ENCODE measurements around the gene NRCAM.
"Not testable (repeated sequence)": the region's sequence is repeated elsewhere in the genome, so short reads cannot be mapped to it uniquely, and the experiment has no call there.

The NRCAM gene

DNA sequence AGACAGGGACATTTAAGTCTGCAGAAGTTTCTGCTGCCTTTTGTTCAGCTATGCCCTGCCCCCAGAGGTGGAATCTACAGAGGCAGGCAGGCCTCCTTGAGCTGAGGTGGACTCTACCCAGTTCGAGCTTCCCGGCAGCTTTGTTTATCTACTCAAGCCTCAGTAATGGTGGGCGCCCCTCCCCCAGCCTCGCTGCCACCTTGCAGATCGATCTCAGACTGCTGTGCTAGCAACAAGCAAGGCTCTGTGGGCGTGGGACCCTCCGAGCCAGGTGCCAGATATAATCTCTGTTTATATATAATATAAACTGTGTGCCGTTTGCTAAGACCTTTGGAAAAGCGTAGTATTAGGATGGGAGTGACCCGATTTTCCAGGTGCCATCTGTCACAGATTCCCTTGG is 63.1 kb downstream of the NRCAM start:
- DNase-seq = not testable (repeated sequence)

DNA sequence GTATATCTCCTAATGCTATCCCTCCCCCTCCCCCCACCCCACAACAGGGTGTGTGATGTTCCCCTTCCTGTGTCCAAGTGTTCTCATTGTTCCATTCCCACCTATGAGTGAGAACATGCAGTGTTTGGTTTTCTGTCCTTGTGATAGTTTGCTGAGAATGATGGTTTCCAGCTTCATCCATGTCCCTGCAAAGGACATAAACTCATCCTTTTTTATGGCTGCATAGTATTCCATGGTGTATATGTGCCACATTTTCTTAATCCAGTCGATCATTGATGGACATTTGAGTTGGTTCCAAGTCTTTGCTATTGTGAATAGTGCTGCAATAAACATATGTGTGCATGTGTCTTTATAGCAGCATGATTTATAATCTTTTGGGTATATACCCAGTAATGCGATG is 68.5 kb downstream of the NRCAM start:
- DNase-seq = not testable (repeated sequence)

DNA sequence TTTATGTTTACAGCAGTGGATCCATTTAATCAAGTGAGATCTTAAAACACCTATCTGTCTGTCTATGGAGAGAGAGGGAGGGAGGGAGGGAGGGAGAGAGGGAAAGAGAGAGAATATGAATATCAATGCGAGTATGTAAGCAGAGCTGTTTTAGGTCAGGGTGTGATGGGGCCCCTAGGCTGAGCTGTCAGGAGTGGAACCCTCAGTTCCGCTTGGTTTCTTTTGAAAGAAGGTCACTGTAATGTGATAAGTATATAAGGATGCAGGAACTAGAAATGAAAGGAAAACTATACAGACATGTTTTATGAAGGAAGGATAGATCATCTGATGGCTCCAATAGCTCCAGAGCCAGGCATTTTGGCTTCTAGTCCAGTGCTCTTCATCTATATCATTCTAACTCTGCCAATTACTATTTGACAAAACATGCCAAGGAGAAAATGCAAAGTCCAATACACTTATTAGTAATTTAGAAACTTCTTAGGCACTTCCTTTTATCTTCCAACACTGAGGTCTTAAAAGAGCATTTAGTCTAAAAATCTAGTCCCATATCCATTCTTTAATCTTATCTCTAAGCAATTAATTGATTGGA is 70.3 kb downstream of the NRCAM start:
- DNase-seq = no peak

DNA sequence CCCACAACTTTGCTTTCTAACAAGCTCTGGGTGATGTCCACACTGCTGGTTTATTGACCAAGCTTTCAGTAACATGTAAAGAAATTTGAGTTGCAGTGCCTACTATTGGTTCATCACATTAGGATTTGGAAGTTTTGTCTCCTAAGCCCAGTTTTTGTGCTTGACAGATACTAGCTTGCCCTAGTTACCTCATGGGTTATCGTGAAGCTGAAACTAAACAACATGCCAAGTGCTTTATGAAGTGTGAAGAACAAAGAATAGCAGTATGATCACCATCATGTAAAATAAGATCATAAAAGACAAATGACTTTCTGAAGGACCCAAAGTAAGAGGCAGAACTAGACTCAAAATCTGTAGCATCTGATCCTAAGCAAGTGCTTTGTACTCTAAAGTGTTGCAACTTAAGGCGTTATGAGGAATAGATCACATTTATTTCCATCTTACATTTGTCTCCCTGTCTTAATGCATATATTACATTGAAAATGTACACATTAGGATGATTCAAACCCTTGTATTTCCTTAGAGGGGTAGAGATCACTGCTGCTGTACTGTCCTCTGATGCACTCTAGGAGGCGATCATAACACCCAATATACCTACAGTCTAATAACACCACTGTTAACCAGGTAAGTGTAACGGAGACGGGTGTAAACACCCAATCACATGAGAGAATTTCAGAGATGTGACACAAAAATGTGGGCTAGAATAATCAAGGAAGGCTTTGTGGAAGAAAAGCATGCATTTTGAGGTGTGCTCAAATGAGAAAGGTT is 71.3 kb downstream of the NRCAM start:
- no peak for DNase-seq

DNA sequence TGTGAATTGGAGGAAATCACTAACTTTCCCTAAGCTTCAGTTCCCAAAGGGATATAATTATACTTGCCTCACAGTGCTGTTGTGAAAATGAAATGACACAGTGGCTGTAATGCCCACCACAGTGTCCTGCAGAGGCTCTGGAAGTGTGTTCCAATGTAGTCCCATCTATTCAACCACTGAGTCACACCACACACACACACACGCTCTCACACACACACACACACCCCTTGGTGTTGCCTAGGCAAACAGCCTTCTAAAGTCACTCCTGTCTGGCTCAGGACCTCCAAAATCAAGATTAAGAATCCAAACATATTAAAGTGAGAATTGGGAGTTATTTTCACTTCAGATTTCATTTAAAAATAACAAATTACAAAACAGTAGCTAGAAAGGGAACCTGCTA is 73.3 kb downstream of the NRCAM start:
- no peak for DNase-seq

DNA sequence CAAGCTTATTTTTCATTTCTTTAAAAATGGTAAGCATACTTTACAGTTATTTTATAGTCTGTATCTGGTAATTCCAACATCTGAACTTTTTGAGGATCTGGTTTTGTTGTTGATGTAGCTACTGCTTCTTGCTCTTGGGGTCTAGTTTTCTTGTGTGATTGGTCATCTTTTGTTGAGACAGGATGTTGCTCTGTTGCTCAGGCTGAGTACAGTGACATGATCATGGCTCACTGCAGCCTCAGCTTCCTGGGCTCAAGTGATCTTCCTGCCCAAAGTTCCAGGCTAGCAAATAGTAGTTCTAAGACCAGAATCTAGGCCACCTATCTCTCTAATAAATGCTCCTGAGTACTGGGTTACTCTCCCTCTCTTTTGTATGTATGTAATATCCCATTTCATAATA is 75.7 kb downstream of the NRCAM start:
- no peak for DNase-seq

DNA sequence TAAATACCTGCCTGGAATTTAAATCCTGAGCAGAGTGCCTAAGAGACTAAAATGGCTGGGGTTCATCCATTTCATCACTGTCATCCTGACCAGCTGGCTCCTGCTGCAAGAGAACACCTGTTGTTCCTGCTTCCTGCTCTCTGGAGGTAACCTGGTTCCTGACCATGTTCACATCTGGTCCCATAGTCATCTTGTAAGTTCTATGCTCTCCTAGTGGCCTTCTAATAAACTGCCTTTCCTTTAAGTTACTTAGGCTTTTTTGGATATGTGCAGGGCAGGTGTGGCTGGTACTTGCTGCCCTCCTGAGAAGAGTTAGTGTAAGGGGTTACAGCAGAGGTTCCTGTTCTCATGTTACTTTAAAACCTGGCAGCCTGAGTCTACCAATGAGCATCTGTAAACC is 80.0 kb downstream of the NRCAM start:
- DNase-seq = no peak

DNA sequence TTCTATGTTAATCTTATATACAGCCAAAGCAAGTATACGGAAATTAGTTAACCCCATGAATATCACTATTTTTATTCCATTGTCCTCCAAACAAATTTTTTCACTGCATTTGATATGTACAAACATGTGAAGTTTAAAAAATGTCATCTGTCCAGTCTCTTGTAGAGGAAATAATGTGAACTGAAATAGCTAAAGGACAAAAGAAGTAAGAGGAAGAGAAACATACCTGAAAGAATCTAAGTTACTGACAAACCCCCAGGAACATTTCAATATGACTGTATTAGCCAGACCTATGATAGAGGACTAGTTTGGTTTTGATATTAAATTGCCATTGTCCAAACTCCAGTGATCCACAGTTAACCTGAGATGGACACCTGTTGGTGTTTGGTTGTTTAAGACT is 80.6 kb downstream of the NRCAM start:
- DNase-seq = no peak

DNA sequence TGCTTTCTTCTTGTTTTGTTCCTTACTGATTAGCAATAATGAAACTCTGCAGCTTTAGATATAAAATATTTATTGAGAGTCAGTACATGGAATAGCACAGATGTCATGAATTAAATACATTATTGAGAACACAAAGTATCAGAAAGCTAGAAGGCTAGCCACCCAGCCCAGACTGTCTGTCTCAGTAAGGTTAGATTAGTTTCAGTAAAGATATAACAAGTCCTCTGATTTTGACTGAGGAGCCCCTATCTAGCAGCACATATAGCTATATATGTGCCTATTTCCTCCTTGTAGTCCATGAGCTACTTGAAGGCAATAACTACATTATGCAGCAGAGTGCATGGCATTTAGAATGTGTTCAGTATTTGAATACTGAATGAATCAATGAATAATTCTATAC is 81.3 kb downstream of the NRCAM start:
- DNase-seq = no peak

DNA sequence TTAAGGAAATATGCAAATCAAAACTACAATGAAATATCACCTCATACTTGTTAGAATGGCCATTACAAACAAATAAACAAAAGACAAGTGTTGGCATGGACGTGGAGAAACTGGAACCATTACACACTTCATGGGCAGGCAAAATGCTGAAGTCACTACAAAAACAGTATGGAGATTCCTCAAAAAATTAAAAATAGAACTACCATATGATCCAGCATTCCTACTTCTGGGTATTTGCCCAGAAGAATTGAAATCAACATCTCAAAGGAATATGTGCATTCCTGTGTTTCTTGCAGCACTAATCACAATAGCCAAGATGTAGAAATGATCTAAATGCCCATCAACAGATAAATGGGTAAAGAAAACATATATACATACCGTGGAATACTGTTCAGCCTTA is 83.6 kb downstream of the NRCAM start:
- DNase-seq = no peak

DNA sequence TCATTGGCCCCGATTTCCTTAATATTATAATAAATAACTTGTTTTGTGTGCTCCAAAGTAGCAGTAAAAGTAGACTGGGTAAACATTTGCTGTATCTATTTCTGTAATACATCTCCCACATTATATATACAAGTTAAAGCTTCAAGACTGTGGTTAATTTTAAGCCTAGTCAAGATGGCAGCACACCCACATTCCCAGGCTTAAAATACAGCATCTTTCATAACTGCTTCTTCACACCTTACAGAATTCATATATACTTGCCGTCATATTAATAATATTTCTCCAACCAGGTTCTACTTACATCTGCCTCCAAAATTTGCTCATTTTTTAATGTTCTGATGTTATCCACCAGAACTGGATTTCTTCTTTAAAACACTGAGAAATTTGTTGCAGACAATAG is 85.6 kb downstream of the NRCAM start:
- no peak for DNase-seq

DNA sequence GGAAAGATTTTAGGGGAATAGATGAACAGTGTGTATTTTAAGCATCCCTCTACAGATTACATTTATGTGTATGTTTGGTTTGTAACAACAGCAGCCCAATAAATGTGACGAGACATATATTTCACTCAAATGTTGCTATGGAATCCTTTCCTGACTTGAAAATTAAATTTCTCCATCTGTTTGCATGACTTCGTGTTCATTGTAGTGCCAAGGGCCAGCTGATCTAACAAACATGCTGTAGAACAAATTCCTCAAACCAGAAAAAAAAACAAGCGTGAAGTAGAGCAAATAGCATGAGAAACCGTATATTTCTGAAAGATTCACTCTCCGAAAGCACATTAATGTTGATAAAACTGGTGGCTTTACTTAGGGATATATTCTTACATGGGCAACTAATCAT is 87.8 kb downstream of the NRCAM start:
- no peak for DNase-seq

DNA sequence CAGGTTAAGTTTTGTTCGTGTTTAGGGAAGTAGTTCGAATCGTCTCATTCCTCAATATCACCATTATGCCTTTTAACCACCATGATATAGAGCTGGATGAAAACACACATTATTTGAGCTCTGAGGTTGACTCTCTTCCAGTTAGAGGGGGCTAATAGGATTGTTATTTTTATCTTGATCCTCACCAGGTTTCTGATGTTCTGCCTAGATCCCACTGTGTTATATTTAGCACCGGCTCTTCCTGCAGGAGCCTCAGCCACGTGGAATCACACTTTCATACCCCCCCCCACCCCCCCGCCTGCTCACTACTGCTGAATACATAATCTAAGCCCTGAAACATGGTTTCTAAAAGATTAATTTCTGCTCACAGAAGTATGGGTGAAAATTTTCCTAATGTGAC is 88.3 kb downstream of the NRCAM start:
- DNase-seq = no peak

DNA sequence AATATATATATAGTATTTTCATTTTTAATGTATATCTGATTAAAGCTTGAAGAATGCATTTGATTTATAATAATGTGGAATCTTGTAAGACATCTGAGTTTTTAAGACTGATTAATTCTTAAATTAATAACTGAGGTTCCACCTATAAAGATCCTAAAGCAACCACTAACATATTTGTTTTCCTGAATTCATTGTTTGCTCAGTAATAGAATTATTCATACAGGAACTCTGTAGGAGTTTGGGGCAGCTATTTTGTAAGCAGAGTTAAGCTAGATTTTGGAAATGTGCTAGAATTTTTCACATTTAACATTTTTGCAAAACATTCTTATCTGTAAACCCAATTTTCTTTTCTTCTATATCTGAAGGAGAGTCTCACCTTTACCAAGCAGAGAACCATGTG is 88.9 kb downstream of the NRCAM start:
- no peak for DNase-seq

DNA sequence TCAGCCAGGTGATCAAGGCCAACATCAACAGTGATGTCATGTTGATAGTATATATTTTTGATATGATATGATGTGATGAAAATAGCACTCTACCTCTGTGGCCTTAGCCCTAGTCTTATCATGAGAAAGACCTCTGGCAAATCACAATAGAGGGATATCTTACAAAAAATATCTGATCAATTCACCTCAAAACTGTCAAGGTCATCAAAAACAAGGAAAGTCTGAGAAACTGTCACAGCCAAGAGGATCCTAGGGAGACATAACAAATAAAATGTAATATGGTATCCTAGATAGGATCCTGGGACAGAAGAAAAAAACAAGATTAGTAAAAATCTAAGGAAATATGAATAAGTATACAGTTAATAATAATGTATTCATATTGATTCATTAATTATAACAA is 92.6 kb downstream of the NRCAM start:
- DNase-seq = no peak

DNA sequence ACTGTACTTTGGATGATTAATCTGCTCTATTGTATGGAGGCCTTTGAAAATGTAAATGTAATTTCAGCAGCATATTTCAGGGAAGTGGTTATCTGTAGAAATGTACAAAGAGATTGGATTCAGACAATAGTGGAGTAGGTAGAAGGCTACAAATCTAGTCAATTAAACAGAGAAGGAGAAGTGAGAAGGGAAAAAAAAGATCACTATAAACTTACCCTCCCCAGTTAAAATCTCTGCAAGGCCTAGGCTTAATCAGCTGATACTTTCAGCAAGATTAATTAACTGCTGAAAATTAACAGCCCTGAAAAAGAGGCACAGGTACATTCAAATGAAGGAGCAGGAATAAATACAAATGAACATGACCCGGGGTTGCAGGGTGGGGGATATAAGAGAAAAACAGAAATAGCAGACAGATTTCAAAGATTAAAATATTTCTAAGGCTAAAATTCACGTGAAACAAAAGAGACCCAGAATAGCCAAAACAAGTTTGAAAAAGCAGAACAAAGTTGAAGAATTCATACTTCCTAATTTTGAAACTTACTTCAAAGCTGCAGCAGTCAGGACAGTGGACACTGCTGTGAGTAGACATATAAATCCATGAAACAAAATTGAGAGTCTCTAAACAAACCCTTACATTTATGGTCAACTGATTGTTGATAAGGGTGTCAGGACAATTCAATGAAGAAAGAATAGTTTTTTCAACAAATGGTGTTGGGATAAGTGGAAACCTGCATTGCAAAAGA is 96.0 kb downstream of the NRCAM start:
- DNase-seq = no peak

DNA sequence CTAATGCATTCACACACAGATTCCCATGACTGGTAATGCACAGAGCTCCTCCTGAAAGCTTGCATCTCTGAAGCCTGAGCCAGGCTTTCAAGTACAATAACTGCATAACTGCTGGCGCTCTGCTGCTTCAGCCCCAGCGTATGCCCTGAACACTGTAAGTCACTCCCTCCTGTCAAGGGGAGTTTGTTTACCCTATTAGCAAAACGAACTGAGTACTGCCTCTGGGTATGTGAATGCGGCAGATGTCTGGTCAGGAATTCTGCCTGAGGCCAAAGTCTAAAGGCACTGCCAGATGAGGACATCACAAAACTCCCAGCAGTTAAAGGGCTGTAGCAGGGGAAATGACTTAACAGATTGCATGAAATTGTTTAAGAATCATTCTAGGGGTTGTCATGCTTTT is 97.7 kb downstream of the NRCAM start:
- no peak for DNase-seq

DNA sequence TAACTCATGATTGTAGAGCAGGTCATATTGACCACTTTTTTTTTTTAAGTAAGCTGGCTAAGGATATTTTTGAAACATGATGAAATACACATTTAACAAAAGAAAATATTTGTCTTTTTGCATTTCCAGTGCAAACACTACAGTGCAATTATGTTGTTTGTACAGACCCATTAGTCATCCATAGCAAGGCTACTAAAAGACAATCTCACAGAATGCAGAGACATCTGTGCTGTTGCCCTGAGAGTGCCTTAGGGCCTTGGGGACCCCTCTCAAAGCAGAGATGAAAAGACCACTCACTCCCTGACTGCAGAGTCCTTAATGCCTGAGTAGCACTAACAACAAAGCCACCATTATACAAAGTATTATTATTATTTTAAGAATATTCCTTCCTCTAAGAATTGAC is 104.5 kb downstream of the NRCAM start:
- no peak for DNase-seq

DNA sequence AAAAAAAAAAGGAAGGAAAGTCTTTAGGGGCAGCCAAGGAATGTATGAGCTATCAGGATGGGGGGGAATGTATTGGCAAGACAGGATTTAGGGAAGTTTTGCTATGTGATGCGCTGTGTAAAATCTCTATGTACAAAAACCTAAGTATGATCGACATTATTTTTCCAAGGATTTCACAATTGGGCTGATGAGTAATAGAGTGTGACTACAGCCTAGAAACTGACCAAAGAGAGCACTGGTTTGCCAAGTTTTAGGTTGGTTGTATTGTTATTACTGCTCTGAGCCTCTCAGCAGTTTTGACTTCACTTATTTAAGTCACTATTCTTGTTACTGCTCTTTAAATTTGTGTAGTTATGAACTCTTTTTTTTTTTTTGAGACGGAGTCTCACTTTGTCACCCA is 107.3 kb downstream of the NRCAM start:
- DNase-seq = no peak

DNA sequence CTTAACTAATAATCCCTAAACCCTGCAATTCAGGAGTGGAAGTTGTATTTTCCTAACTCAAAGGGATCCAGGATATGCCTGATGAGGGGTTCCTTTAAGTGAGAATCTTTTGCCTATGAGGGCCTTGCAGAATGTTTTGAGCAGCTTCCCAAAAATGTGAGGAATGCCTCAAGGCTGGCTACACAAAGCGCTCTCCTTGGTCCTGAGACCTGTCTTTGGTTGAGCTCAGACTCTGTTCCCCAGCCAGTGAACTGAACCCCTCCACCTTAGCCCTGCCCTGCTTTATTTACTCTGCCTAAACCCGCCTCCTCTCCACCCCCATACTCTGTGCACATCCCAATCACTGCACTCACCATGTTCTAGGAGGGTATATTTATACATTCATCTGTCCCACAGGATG is 108.6 kb downstream of the NRCAM start:
- no peak for DNase-seq

DNA sequence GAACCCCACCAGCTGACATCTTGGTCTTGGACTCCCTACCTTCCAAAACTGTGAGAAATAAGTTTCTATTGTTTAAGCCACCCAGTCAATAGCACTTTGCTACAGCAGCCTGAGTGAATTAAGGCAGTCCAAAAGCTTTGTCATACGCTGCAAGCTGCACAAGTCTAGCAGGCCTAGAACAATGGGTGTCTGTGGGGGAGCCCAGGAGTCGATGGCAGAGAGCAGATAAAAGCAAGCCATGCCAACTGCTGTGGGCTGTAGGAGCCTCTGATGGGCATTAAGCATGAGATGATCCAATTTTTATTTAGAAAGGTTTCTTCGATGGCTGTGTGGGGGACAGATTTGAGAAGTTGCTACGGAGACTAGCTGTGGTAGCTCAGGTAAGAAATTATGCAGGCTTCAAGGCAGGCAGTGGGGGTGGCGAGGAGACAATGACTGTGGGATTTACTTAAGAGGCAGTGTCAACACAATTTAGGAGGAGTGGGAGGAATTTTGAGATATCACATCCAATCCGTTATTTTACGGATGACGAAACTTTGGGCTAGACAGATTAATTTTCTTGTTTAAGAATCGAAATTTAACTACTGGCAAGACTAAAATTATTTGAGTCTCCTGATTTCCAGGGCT is 110.4 kb downstream of the NRCAM start:
- DNase-seq = no peak

DNA sequence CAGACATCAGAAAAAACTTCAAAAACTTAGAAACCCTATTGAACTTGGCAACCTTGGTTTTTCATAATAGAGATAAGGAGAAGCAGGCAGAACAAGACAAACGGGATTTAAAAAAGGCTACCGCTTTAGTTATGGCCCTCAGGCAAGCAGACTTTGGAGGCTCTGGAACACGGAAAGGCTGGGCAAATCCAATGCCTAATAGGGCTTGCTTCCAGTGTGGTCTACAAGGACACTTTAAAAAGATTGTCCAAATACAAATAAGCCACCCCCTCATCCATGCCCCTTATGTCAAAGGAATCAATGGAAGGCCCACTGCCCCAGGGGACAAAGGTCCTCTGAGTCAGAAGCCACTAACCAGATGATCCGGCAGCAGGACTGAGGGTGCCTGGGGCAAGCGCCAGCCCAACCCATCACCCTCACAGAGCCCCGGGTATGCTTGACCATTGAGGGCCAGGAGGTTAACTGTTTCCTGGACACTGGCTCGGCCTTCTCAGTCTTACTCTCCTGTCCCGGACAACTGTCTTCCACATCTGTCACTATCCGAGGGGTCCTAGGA is 115.3 kb downstream of the NRCAM start:
- DNase-seq = no peak

DNA sequence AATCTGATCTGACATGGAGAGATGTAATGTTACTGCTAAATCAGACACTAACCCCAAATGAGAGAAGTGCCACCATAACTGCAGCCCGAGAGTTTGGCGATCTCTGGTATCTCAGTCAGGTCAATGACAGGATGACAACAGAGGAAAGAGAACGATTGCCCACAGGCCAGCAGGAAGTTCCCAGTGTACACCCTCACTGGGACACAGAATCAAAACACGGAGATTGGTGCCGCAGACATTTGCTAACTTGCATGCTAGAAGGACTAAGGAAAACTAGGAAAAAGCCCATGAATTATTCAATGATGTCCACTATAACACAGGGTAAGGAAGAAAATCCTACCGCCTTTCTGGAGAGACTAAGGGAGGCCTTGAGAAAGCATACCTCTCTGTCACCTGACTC is 115.8 kb downstream of the NRCAM start:
- DNase-seq = not testable (repeated sequence)

Measured in GOT3 (cell line).